ENCODE data around the gene PRPH2.

PRPH2 gene

GRCh38 chr6:42714098-42714761 is 8.2 kb downstream of the PRPH2 start:
- no peak overlapping the region for H3K14ac ChIP-seq (ENCODE audit: low read length in 2 of 2)
- H2BK120ac ChIP-seq (ENCODE audit: low read depth, low read length): no peak overlapping the region
- H2BK15ac ChIP-seq (ENCODE audit: low read depth, poor library complexity, severe bottlenecking): no peak overlapping the region
- H3K9me3 ChIP-seq (ENCODE audit: control insufficient read depth, low read length): peaks cover 13% of the 10 kb centered on the region
- no peaks in the 10 kb centered on the region for H3K36me3 ChIP-seq (ENCODE audit: control insufficient read depth in 1 of 2, insufficient read depth in 2 of 2, low read depth in 1 of 2, low read length in 2 of 2)
- no peak overlapping the region for H2AK5ac ChIP-seq (ENCODE audit: low read length, severe bottlenecking)
- H3K4ac ChIP-seq (ENCODE audit: low read depth in 1 of 2, low read length in 2 of 2): no peak overlapping the region
- no peak overlapping the region for H2BK12ac ChIP-seq (ENCODE audit: low read length in 2 of 2)
- no peak overlapping the region for H4K8ac ChIP-seq (ENCODE audit: low read length)
- H4K91ac ChIP-seq (ENCODE audit: low read length): no peak overlapping the region
- H3K27me3 ChIP-seq (ENCODE audit: control insufficient read depth in 1 of 2, insufficient read depth in 1 of 2, low read length in 2 of 2): no peaks in the 10 kb centered on the region
- no peak overlapping the region for H3K18ac ChIP-seq (ENCODE audit: low read depth in 1 of 2, low read length in 2 of 2)
- peaks cover 3% of the 10 kb centered on the region for H3K4me1 ChIP-seq (ENCODE audit: control insufficient read depth, insufficient read depth, low read depth, low read length)
- no peak overlapping the region for H2AFZ ChIP-seq (ENCODE audit: low read depth, low read length)
- H3K79me1 ChIP-seq (replicated peaks; ENCODE audit: low read length, poor library complexity, severe bottlenecking): no peaks in the 10 kb centered on the region
- no peak overlapping the region for H3K23ac ChIP-seq (ENCODE audit: low read length in 2 of 2)
- no peak overlapping the region for H3K4me2 ChIP-seq (ENCODE audit: low read length, poor library complexity, severe bottlenecking)
- peak; percentile 82 for DNase-seq
- H3K9ac ChIP-seq (ENCODE audit: low read length): no peak overlapping the region
- no peak overlapping the region for H2BK5ac ChIP-seq (ENCODE audit: low read depth, low read length, poor library complexity, severe bottlenecking)
- 50% methylated on average over 2 of the region's 4 CpGs for WGBS
- no peak overlapping the region for H3K27ac ChIP-seq (ENCODE audit: low read length, poor library complexity, severe bottlenecking)
- H3K4me3 ChIP-seq (ENCODE audit: insufficient read depth in 1 of 2, low read depth in 1 of 2, low read length in 2 of 2): no peak overlapping the region

DNA sequence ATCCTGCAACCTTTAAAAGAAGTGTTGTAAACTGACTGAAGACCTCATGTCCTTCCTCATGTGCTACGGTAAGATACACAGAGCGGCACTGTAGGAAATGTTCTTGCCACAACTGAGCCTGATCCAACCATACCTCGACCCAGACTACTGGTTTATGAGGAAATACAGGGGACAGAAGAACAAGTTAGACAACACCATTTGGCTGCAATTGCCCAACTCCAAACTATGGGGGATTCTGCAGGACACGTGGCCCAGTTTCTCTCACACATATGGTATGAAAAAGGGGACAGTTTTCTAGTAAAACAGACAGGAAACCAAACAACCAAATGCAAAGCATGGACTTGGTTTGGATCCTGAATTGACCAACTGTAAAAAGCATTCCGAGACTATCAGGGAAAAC is 10.5 kb downstream of the PRPH2 start:
- Histone ChIP-seq H3K4ac (ENCODE audit: low read depth in 1 of 2, low read length in 2 of 2) (no peak overlapping the region), H2BK12ac (ENCODE audit: low read length in 2 of 2) (no peak overlapping the region), H3K27me3 (ENCODE audit: control insufficient read depth in 1 of 2, insufficient read depth in 1 of 2, low read length in 2 of 2) (peaks cover 0 to 5% of the 10 kb centered on the region in 2 experiments), H3K36me3 (ENCODE audit: control insufficient read depth in 1 of 2, insufficient read depth in 2 of 2, low read depth in 1 of 2, low read length in 2 of 2) (no peaks in the 10 kb centered on the region), H4K8ac (ENCODE audit: low read length) (no peak overlapping the region), H2AK5ac (ENCODE audit: low read length, severe bottlenecking) (no peak overlapping the region), H4K91ac (ENCODE audit: low read length) (no peak overlapping the region), H3K27ac (ENCODE audit: low read length, poor library complexity, severe bottlenecking) (no peak overlapping the region), H3K79me1 (replicated peaks; ENCODE audit: low read length, poor library complexity, severe bottlenecking) (no peaks in the 10 kb centered on the region), H3K4me3 (ENCODE audit: insufficient read depth in 1 of 2, low read depth in 1 of 2, low read length in 2 of 2) (no peak overlapping the region), H3K9me3 (ENCODE audit: control insufficient read depth, low read length) (peaks cover 13% of the 10 kb centered on the region), H2BK120ac (ENCODE audit: low read depth, low read length) (no peak overlapping the region), H2BK15ac (ENCODE audit: low read depth, poor library complexity, severe bottlenecking) (no peak overlapping the region), H3K18ac (ENCODE audit: low read depth in 1 of 2, low read length in 2 of 2) (no peak overlapping the region), H3K4me2 (ENCODE audit: low read length, poor library complexity, severe bottlenecking) (no peak overlapping the region), H2AFZ (ENCODE audit: low read depth, low read length) (no peak overlapping the region), H3K4me1 (ENCODE audit: control insufficient read depth, insufficient read depth, low read depth, low read length) (peaks cover 3% of the 10 kb centered on the region), H2BK5ac (ENCODE audit: low read depth, low read length, poor library complexity, severe bottlenecking) (no peak overlapping the region), H3K9ac (ENCODE audit: low read length) (no peak overlapping the region), H3K23ac (ENCODE audit: low read length in 2 of 2) (no peak overlapping the region), H3K14ac (ENCODE audit: low read length in 2 of 2) (no peak overlapping the region)
- WGBS: 86% methylated on average over 5 of the region's 5 CpGs
- no peak for DNase-seq

DNA sequence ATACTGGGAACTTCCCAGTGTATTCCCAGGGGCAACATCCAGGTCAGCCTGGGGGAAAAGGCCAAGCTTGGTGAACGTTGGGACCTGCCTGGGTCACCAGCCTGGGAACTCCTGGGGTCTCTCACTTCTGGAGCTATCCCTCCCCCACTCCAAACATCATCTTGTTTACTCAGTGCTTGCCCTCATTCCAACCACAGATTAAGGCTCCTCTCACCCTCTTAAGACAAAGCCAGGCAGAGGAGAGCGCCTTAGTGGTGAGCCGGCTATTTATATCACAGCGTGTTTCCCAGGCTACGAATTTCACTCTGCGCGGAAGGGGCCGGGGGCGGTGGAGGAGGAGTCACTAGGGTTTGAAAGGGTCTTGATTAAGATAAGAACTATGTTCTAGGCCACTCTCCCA is 12.1 kb downstream of the PRPH2 start:
- H2BK12ac ChIP-seq (ENCODE audit: low read length in 2 of 2): no peak overlapping the region
- H2AFZ ChIP-seq (ENCODE audit: low read depth, low read length): no peak overlapping the region
- H2BK120ac ChIP-seq (ENCODE audit: low read depth, low read length): no peak overlapping the region
- H3K4me2 ChIP-seq (ENCODE audit: low read length, poor library complexity, severe bottlenecking): no peak overlapping the region
- H3K14ac ChIP-seq (ENCODE audit: low read length in 2 of 2): no peak overlapping the region
- no peak overlapping the region for H3K23ac ChIP-seq (ENCODE audit: low read length in 2 of 2)
- no peak overlapping the region for H3K27ac ChIP-seq (ENCODE audit: low read length, poor library complexity, severe bottlenecking)
- H3K36me3 ChIP-seq (ENCODE audit: control insufficient read depth in 1 of 2, insufficient read depth in 2 of 2, low read depth in 1 of 2, low read length in 2 of 2): no peaks in the 10 kb centered on the region
- H4K8ac ChIP-seq (ENCODE audit: low read length): peak overlapping the region; percentile 0
- H3K79me1 ChIP-seq (replicated peaks; ENCODE audit: low read length, poor library complexity, severe bottlenecking): no peaks in the 10 kb centered on the region
- H3K4me3 ChIP-seq (ENCODE audit: insufficient read depth in 1 of 2, low read depth in 1 of 2, low read length in 2 of 2): no peak overlapping the region
- H3K9ac ChIP-seq (ENCODE audit: low read length): no peak overlapping the region
- no peak overlapping the region for H2BK15ac ChIP-seq (ENCODE audit: low read depth, poor library complexity, severe bottlenecking)
- H4K91ac ChIP-seq (ENCODE audit: low read length): no peak overlapping the region
- no peaks in the 10 kb centered on the region for H3K4me1 ChIP-seq (ENCODE audit: control insufficient read depth, insufficient read depth, low read depth, low read length)
- peaks cover 13% of the 10 kb centered on the region for H3K9me3 ChIP-seq (ENCODE audit: control insufficient read depth, low read length)
- no peak overlapping the region for H2AK5ac ChIP-seq (ENCODE audit: low read length, severe bottlenecking)
- WGBS: 7% methylated on average over 5 of the region's 9 CpGs
- H3K27me3 ChIP-seq (ENCODE audit: control insufficient read depth in 1 of 2, insufficient read depth in 1 of 2, low read length in 2 of 2): peaks cover 0 to 5% of the 10 kb centered on the region in 2 experiments
- H3K4ac ChIP-seq (ENCODE audit: low read depth in 1 of 2, low read length in 2 of 2): no peak overlapping the region
- peak; percentile 85 for DNase-seq
- H3K18ac ChIP-seq (ENCODE audit: low read depth in 1 of 2, low read length in 2 of 2): no peak overlapping the region
- no peak overlapping the region for H2BK5ac ChIP-seq (ENCODE audit: low read depth, low read length, poor library complexity, severe bottlenecking)

DNA sequence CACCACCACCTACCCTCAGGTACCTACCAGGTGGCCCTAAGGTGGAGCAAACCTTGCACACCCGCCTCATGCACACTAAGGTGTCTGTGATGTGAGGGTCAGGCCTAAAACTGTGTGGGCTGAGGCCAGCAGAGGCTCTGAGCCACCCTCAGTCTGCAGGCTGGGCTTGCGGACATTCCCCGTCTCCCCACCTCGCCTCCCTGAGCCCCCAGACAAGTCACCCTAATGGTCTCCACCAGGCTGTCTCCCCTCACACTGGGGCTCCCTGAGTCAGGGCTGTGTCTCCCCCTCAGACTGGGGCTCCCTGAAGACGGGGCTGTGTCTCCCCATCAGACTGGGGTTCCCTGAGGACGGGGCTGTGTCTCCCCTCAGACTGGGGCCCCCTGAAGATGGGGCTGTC is 12.5 kb downstream of the PRPH2 start:
- H3K36me3 ChIP-seq (ENCODE audit: control insufficient read depth in 1 of 2, insufficient read depth in 2 of 2, low read depth in 1 of 2, low read length in 2 of 2): no peaks in the 10 kb centered on the region
- DNase-seq: no peak
- H3K4me3 ChIP-seq (ENCODE audit: insufficient read depth in 1 of 2, low read depth in 1 of 2, low read length in 2 of 2): no peak overlapping the region

More for the DNA sequence above, 12.5 kb downstream of the PRPH2 start:
- H3K4me1 ChIP-seq (ENCODE audit: control insufficient read depth, insufficient read depth, low read depth, low read length): no peaks in the 10 kb centered on the region
- no peak overlapping the region for H3K9ac ChIP-seq (ENCODE audit: low read length)
- no peak overlapping the region for H2BK15ac ChIP-seq (ENCODE audit: low read depth, poor library complexity, severe bottlenecking)
- no peak overlapping the region for H2AK5ac ChIP-seq (ENCODE audit: low read length, severe bottlenecking)
- no peak overlapping the region for H3K23ac ChIP-seq (ENCODE audit: low read length in 2 of 2)
- no peak overlapping the region for H4K91ac ChIP-seq (ENCODE audit: low read length)
- no peak overlapping the region for H2BK120ac ChIP-seq (ENCODE audit: low read depth, low read length)
- H3K9me3 ChIP-seq (ENCODE audit: control insufficient read depth, low read length): peaks cover 13% of the 10 kb centered on the region
- H3K27ac ChIP-seq (ENCODE audit: low read length, poor library complexity, severe bottlenecking): no peak overlapping the region
- H3K79me1 ChIP-seq (replicated peaks; ENCODE audit: low read length, poor library complexity, severe bottlenecking): no peaks in the 10 kb centered on the region
- H3K4ac ChIP-seq (ENCODE audit: low read depth in 1 of 2, low read length in 2 of 2): no peak overlapping the region
- peak overlapping the region in 1 of 2 experiments; percentile 49 for H3K18ac ChIP-seq (ENCODE audit: low read depth in 1 of 2, low read length in 2 of 2)
- no peak overlapping the region for H3K14ac ChIP-seq (ENCODE audit: low read length in 2 of 2)
- H3K4me2 ChIP-seq (ENCODE audit: low read length, poor library complexity, severe bottlenecking): no peak overlapping the region
- peaks cover 0 to 5% of the 10 kb centered on the region in 2 experiments for H3K27me3 ChIP-seq (ENCODE audit: control insufficient read depth in 1 of 2, insufficient read depth in 1 of 2, low read length in 2 of 2)
- no peak overlapping the region for H2BK5ac ChIP-seq (ENCODE audit: low read depth, low read length, poor library complexity, severe bottlenecking)
- H2BK12ac ChIP-seq (ENCODE audit: low read length in 2 of 2): peak overlapping the region in 1 of 2 experiments; percentile 56
- H2AFZ ChIP-seq (ENCODE audit: low read depth, low read length): no peak overlapping the region
- H4K8ac ChIP-seq (ENCODE audit: low read length): peak overlapping the region; percentile 0
- WGBS: 93% methylated on average over 6 of the region's 6 CpGs

Measured in mesenchymal stem cell (in vitro differentiated cells and primary cell).